ENCODE data around the gene TUBE1. TPM values are rescaled to one million over a fixed set of nuclear protein-coding genes. Genes with fewer than 3 reads are reported as not detected.

TUBE1 gene
- 10 to 100 TPM; 22.9 to 53.0 (median 26.0) TPM for total RNA-seq
- polyA plus RNA-seq: 10 to 100 TPM; 16.0 to 25.0 TPM
- long read RNA-seq, donor 1, transcript TUBE1-202 (12 exons, 2,142 nt): major isoform, 11 of 22 reads
- long read RNA-seq, donor 1, partial matches to known transcripts: 3 of 22 reads
- long read RNA-seq, donor 1, other reads (novel, unspliced or antisense): 6 of 22 reads
- long read RNA-seq, donor 2, partial matches to known transcripts: 5 of 15 reads
- long read RNA-seq, donor 2, other reads (novel, unspliced or antisense): 0 of 15 reads
- long read RNA-seq, donor 3, transcript TUBE1-202 (12 exons, 2,142 nt): major isoform, 20 of 30 reads
- long read RNA-seq, donor 3, partial matches to known transcripts: 2 of 30 reads
- long read RNA-seq, donor 3, other reads (novel, unspliced or antisense): 8 of 30 reads

- DNase-seq: peak; percentile 87 to 92 (median 90)
- Histone ChIP-seq H3K4me3 (peak within 1 kb of the TSS; percentile 75), H3K27ac (peak within 1 kb of the TSS; percentile 45 to 50), H3K36me3 (no peaks in the 10 kb centered on the region), H3K9me3 (no peaks in the 10 kb centered on the region), H3K27me3 (no peaks in the 10 kb centered on the region), H3K4me1 (ENCODE audit: insufficient read depth) (no peaks in the 10 kb centered on the region)
- TF ChIP-seq EP300 (IDR thresholded peaks at IDR 0.05) (no peak), POLR2A (IDR thresholded peaks at IDR 0.05) (peak; percentile 83), CTCF (IDR thresholded peaks at IDR 0.05) (no peak)
- intact Hi-C loops (cut with DNase I): no loop called here
- 0% methylated on average over 60 of the region's 60 CpGs for WGBS, 3 donors
These were observed at the start of gene TUBE1, which contains the start of gene FAM229B for GRCh38 chr6:112087136-112087911. Gene TUBE1 (minus strand): TSS chr6:112087482. CDS start chr6:112087434, 48 bp downstream. Gene FAM229B (plus strand): TSS chr6:112087591. CDS start chr6:112099284, 11,693 bp downstream.

GRCh38 chr6:112130878-112131277, 43.6 kb upstream of the TUBE1 start:
- Histone ChIP-seq H3K4me3 (no peak overlapping the region), H3K27me3 (no peaks in the 10 kb centered on the region), H3K4me1 (ENCODE audit: insufficient read depth) (peaks cover 2% of the 10 kb centered on the region), H3K27ac (no peak overlapping the region), H3K36me3 (no peaks in the 10 kb centered on the region), H3K9me3 (no peaks in the 10 kb centered on the region)
- TF ChIP-seq POLR2A (IDR thresholded peaks at IDR 0.05) (no peak), EP300 (IDR thresholded peaks at IDR 0.05) (no peak), CTCF (IDR thresholded peaks at IDR 0.05) (no peak)
- 81 to 83% (median 83%) methylated on average over 3 of the region's 3 CpGs for WGBS, 3 donors
- intact Hi-C loops (cut with DNase I): no loop called here
- DNase-seq: no peak

GRCh38 chr6:112128208-112128607, 40.9 kb upstream of the TUBE1 start:
- Histone ChIP-seq H3K27me3 (no peaks in the 10 kb centered on the region), H3K4me1 (ENCODE audit: insufficient read depth) (peaks cover 2% of the 10 kb centered on the region), H3K27ac (no peak overlapping the region), H3K4me3 (no peak overlapping the region), H3K36me3 (no peaks in the 10 kb centered on the region), H3K9me3 (no peaks in the 10 kb centered on the region)
- DNase-seq: no peak
- WGBS, 3 donors: 84 to 93% (median 88%) methylated on average over 5 of the region's 5 CpGs
- TF ChIP-seq EP300 (IDR thresholded peaks at IDR 0.05) (no peak), CTCF (IDR thresholded peaks at IDR 0.05) (no peak), POLR2A (IDR thresholded peaks at IDR 0.05) (no peak)
- intact Hi-C loops (cut with DNase I): no loop called here

GRCh38 chr6:112123982-112124381, 36.7 kb upstream of the TUBE1 start:
- no peaks in the 10 kb centered on the region for H3K4me1 ChIP-seq (ENCODE audit: insufficient read depth)
- no peak overlapping the region for H3K4me3 ChIP-seq
- no peak overlapping the region for H3K27ac ChIP-seq
- 93 to 100% (median 100%) methylated on average over 1 of the region's 1 CpG for WGBS, 3 donors
- DNase-seq: no peak
- H3K9me3 ChIP-seq: no peaks in the 10 kb centered on the region
- H3K36me3 ChIP-seq: no peaks in the 10 kb centered on the region
- intact Hi-C loops (cut with DNase I): no loop called here
- H3K27me3 ChIP-seq: no peaks in the 10 kb centered on the region
- TF ChIP-seq POLR2A (IDR thresholded peaks at IDR 0.05): no peak
- TF ChIP-seq CTCF (IDR thresholded peaks at IDR 0.05): no peak
- no peak for TF ChIP-seq EP300 (IDR thresholded peaks at IDR 0.05)

All from ovary (tissue), 10 donors.